Astrocyte of the cerebellum (primary cell): ENCODE measurements around the gene CCR6.

ENCODE experiments used
- DNase-seq: peaks from one replicate; pipeline ENCODE4 v3.0.0-alpha.2; 2011; ENCODE audit warnings: low read depth
- H3K4me3 ChIP-seq: 2 replicates; pipeline ENCODE4 v1.5.1; 2011; ENCODE audit warnings: mild to moderate bottlenecking, low read depth, low read length, moderate library complexity
- in situ Hi-C: cut with HindIII; loops from 2 replicates; pipeline ENCODE4 v1.10.0; 2017; ENCODE audit warnings: low sequenced_read_pairs
- TF ChIP-seq, protein P1 (sequence below): IDR thresholded peaks from 2 replicates; pipeline ENCODE4 v1.5.1; 2012; ENCODE audit warnings: low read length, low read depth, moderate library complexity, mild to moderate bottlenecking; ENCODE audit errors: missing control alignments

CCR6 gene

GRCh38 chr6:167140589-167141474 is 17.9 kb downstream of the CCR6 start:
- DNase-seq, result no peak
- no peak overlapping the region for H3K4me3 ChIP-seq
- in situ Hi-C loops, result no loop called here
- TF ChIP-seq, protein P1, sequence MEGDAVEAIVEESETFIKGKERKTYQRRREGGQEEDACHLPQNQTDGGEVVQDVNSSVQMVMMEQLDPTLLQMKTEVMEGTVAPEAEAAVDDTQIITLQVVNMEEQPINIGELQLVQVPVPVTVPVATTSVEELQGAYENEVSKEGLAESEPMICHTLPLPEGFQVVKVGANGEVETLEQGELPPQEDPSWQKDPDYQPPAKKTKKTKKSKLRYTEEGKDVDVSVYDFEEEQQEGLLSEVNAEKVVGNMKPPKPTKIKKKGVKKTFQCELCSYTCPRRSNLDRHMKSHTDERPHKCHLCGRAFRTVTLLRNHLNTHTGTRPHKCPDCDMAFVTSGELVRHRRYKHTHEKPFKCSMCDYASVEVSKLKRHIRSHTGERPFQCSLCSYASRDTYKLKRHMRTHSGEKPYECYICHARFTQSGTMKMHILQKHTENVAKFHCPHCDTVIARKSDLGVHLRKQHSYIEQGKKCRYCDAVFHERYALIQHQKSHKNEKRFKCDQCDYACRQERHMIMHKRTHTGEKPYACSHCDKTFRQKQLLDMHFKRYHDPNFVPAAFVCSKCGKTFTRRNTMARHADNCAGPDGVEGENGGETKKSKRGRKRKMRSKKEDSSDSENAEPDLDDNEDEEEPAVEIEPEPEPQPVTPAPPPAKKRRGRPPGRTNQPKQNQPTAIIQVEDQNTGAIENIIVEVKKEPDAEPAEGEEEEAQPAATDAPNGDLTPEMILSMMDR, result no peak

DNA sequence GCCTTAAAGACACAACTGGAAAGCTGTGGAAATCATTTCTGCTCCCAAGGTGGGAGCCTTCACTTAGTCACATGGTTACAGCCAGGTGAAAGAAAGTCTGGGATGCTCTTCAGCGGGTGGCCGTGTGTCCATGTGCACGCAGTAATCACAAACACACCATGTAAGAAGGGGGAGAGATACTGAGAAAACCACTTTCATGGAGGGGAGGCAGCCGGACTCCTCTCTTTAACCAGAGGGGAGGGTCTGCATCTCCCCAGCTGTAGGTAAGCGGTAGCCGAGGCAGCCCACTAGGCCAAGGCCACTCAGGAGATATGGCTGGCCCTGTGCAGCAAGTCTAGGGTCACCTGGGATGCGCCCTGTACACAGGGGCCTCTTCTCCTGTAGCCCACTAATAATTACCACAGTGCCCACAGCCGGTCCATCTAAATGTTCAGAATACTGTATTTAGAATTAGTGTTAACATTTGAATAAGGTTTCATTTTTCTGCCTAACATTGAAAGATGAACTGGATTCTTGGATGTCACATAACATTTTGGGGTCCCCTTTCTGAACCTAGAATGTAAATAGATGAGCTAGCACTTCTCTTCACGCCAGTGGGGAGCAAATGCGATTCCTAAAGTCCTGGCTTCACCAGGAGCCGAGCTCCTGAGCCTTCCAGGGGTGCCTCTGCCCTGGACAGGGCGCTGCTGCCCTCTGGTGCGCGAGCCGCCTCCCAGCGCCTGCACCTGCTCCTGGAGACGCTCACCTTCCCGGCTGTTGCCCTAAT is 19.0 kb downstream of the CCR6 start:
- in situ Hi-C loops, result no loop called here
- no peak overlapping the region for H3K4me3 ChIP-seq

GRCh38 chr6:167142433-167142761 is 19.5 kb downstream of the CCR6 start:
- TF ChIP-seq, protein P1, result no peak
- in situ Hi-C loops, result no loop called here
- no peak overlapping the region for H3K4me3 ChIP-seq
- DNase-seq, result no peak

More for the DNA sequence above, 19.0 kb downstream of the CCR6 start:
- TF ChIP-seq, protein P1, result peak; percentile 74
- DNase-seq, result no peak

DNA sequence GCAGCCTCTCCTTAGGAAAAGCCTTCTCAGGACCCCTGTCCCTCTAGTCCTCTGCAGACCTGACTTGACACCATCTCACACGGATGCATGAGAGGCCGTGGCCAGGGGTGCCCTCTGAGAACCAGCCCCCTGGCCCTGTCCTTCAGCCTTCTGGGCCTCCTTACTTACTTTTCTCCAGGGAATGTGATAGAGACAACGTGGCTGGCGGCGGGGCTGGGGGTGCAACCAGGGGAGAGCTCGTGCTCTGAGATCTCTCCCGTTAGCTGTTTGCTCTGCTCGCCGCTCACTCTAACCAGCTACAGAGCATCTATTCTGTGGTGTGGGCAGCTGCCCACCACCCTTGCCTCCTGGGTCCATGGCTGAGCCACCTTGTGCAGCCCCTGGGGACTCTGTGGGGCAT is 20.1 kb downstream of the CCR6 start:
- no peak overlapping the region for H3K4me3 ChIP-seq
- DNase-seq, result no peak
- in situ Hi-C loops, result no loop called here
- TF ChIP-seq, protein P1, result no peak

DNA sequence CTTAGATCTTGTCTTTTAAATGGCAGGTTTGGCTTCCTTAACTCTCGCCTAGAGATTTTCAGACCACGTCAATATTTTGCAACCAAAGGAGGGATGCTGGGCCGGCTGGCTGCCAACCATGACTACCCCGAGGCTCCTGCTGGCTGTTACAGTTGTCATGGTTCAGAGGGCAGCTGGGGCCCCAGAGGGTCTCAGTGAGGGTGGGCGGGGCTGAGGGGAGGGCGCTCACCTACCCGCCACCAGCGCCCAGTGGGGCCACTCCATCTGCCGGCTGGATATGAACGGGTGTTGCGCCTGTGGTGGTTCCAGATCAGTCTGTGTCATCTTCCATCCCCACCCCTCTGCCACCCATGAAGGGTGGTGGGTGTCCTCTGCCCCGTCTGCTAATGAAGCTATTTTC is 22.6 kb downstream of the CCR6 start:
- in situ Hi-C loops, result no loop called here
- TF ChIP-seq, protein P1, result no peak
- no peak for DNase-seq
- H3K4me3 ChIP-seq, result no peak overlapping the region

GRCh38 chr6:167146135-167146534 is 23.2 kb downstream of the CCR6 start:
- in situ Hi-C loops, result no loop called here
- no peak overlapping the region for H3K4me3 ChIP-seq
- DNase-seq, result no peak
- TF ChIP-seq, protein P1, result no peak
